HG03558 (cell line): ENCODE data around the gene RALB.

ENCODE experiments used
- ATAC-seq: cut with Tn5 transposase; IDR thresholded peaks from one replicate; pipeline ENCODE4 v1.9.1; 2021; ENCODE audit warnings: moderate number of reproducible peaks; ENCODE audit not compliant: unreplicated experiment; ENCODE audit errors: extremely low read depth

RALB gene

DNA sequence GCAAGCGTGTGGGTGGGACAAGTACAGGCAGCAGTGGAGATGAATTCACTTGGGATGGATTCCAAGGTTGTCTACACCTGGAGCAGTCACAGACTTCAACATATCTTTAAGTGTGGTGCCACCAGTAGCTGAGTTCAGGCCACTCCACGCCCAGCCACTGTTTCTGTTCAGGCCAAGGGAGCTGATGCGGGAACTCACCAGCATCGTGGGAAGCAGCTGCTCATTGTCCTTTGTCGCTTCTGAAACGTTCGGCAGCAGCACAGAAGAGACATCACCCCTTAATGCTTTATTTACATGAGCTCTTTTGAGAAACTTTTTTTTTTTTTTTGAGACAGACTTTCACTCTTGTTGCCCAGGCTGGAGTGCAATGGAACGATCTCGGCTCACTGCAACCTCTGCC lies 73.4 kb downstream of the RALB start:
- no peak for ATAC-seq

DNA sequence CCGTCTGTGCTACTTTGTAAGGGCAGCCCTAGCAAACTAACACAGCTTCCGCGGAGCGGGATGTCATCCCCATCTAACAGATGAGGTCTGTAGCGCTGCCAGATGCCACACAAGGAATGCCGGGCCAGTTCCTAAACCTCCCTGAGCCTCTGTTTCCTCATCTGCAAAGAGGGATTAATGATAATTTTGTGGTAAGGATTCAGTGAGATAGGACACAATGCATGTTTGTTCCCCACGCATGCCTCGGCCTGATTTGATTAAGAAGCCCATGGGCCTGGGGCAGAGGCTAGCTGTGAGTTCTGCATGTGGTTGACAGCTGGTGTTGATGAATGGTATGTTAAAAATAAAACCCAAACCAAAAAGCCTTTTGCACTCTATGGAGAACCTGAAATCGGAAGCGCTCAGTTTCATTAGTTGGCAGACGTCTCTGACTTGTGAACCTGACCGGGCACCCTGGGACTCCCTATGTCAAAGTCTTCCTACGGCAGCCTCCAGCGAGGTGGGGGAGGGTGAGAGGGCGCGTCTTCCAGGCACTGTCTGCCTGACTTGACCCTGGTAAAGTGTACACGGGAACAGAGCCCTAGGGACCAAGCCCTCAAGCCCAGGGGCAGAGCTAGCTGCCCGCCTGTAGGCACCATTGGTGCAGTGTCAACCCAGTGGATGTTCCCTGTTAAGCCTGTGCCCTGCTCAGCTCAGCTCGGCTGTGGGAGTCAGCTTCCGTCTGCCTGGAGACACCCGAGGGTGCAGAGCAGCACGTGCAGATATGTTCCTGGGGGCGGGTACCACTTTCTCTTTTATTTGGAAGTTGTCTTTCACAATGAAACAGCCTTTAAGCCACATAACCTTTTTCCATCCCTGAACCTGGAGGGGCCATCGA lies 78.5 kb downstream of the RALB start:
- no peak for ATAC-seq

- no peak for ATAC-seq
Observed at GRCh38 chr2:120331903-120332302, 79.3 kb downstream of the RALB start.

GRCh38 chr2:120332384-120332783 lies 79.7 kb downstream of the RALB start:
- ATAC-seq: no peak

GRCh38 chr2:120334068-120334467 lies 81.4 kb downstream of the RALB start:
- no peak for ATAC-seq

DNA sequence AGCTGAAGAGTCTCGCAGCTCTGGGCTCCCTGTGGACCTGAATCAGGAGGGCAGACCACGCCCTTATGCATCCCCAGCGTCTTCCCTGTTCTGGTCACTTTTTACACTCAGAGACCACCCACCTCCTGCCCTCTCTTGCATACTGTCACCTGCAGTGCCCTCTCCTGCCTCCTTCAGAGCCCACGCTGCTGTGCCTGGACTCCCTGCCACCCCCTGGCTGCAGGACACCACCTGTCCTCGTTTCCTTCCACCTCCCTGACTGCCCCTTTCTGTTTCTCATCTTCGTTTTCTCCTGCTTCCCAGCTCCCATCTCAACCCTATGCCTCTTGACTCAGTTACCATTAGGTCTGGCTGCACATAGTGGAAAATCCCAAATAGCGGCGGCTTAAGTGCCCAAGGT lies 84.1 kb downstream of the RALB start:
- no peak for ATAC-seq

GRCh38 chr2:120338015-120338414 lies 85.4 kb downstream of the RALB start:
- ATAC-seq: no peak

DNA sequence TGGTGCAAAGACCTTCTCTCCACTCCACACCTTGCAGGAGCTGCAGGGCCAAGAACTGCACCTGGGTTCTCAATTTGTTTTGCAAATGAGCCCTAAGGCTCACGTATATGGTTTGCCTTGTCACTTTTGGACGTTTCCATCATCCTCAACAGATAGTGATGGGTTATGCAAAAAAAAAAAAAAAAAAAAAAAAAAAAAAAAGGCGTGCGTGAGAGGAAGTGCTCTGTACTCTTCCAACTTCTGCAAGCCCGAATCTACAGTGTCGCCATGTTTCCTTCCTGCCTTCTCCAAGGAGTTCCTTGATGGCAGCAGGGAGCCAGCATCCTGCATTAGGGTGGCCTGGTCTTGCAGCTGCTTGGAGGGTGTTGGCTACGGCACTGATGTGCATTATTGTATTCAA lies 89.3 kb downstream of the RALB start:
- ATAC-seq: no peak

GRCh38 chr2:120342446-120342845 lies 89.8 kb downstream of the RALB start:
- no peak for ATAC-seq

- ATAC-seq: no peak
Observed at GRCh38 chr2:120343100-120343432, 90.4 kb downstream of the RALB start.

DNA sequence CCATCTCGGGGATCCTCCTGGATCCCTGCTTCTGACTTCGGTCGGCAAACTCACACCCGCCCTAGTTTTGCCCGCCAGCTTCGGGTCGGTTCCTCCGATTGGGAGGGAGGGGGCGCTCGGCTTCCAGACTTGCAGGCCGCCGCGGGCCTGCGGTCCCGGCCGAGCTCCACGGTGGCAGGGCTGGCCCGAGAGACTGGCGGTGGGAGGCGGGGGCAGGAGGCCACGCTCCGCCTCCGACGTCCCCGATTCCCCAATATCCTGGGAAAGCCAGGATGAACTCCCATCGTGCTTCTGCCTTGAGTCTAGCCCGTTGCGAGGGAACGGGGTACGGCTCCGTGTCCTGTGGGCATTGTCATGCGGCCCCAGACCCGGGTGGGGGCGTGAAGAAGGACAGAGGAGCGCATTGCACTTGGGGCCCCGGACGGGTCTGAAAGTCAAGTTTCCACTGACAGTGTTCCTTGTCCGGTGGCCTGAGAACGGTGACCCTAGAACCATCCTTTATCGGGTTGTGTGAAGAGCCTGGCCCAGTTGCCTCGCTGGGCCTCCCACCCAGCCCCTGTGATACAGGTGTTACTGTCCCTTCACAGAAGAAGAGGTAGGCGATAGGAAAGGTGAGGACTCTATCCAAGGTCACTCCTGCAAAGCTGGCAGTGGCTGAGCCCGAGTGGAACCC lies 90.9 kb downstream of the RALB start:
- no peak for ATAC-seq
